Stimulated activated CD4-positive, alpha-beta T cell treated with anti-CD3 and anti-CD28 coated beads, Interleukin-1b, Interleukin-23, amount 100 ng/mL, for 48 hours (primary cell): Measurements from ENCODE around the gene MMP27.
"Not testable (repeated sequence)": the region's sequence is repeated elsewhere in the genome, so short reads cannot be mapped to it uniquely, and the experiment has no call there.

Experiments used
- DNase-seq: peaks from one replicate; pipeline ENCODE4 v3.0.0-alpha.2; 2020

MMP27 gene, protein sequence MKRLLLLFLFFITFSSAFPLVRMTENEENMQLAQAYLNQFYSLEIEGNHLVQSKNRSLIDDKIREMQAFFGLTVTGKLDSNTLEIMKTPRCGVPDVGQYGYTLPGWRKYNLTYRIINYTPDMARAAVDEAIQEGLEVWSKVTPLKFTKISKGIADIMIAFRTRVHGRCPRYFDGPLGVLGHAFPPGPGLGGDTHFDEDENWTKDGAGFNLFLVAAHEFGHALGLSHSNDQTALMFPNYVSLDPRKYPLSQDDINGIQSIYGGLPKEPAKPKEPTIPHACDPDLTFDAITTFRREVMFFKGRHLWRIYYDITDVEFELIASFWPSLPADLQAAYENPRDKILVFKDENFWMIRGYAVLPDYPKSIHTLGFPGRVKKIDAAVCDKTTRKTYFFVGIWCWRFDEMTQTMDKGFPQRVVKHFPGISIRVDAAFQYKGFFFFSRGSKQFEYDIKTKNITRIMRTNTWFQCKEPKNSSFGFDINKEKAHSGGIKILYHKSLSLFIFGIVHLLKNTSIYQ

DNA sequence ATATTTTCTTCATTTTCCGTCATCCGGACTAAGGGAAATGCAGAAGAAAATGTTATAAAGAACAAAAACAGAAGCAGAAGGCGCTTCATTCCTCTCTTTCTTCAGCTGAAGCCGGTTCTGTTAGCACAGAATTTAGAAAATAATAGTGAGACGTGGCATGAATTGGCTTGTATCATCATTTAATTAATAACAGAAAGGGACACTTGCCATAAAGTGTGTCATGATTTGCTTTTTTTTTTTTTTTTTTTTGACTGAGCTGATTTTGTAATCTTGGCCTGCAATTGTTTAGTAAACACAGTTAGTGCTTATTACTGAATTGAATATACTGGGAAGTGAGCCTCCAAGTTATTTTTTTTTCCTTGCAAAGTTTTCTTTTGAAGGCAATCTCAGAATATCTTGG lies at the start of gene MMP27:
Gene MMP27, minus strand, starts transcription at position 144 of the 400 bp plus-strand sequence. Its CDS starts 55 bp downstream, at position 89.
- no peak for DNase-seq

DNA sequence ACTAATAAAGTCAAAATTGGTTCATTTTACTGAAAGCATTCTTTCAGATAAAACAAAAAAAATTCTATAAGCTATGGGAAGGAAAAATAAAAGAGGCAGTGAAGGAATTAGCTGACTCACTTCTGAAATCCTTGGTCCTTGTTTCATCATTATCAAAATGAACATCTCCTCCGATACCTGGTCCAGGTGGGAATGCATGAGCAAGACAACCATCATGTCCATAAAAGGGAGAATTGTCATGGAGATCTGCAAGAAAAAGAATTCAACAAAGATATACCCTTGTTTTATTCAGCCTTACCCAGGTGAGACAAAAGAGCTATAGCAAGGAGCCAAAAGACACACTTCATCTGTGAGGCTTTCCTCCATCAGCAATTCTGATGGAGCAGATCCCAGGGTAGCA lies 47.7 kb upstream of the MMP27 start:
- DNase-seq = no peak

GRCh38 chr11:102751673-102752072 lies 46.1 kb upstream of the MMP27 start:
- DNase-seq = no peak

GRCh38 chr11:102749101-102749722 lies 43.6 kb upstream of the MMP27 start:
- no peak for DNase-seq

DNA sequence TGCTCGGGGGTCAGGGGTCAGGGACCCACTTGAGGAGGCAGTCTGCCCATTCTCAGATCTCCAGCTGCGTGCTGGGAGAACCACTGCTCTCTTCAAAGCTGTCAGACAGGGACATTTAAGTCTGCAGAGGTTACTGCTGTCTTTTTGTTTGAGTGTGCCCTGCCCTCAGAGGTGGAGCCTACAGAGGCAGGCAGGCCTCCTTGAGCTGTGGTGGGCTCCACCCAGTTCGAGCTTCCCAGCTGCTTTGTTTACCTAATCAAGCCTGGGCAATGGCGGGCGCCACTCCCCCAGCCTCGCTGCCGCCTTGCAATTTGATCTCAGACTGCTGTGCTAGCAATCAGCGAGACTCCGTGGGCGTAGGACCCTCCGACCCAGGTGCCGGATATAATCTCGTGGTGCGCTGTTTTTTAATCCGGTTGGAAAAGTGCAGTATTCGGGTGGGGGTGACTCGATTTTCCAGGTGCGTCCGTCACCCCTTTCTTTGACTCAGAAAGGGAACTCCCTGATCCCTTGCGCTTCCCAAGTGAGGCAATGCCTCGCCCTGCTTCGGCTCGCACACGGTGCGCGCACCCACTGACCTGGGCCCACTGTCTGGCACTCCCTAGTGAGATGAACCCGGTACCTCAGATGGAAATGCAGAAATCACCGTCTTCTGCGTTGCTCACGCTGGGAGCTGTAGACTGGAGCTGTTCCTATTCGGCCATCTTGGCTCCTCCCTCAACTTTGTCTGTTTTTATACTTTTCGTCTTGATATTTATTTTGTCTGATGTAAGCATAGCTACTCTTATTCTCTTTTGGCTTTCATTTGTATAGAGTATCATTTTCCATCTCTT lies 41.4 kb upstream of the MMP27 start:
- DNase-seq = not testable (repeated sequence)

GRCh38 chr11:102734650-102735049 lies 29.1 kb upstream of the MMP27 start:
- no peak for DNase-seq

DNA sequence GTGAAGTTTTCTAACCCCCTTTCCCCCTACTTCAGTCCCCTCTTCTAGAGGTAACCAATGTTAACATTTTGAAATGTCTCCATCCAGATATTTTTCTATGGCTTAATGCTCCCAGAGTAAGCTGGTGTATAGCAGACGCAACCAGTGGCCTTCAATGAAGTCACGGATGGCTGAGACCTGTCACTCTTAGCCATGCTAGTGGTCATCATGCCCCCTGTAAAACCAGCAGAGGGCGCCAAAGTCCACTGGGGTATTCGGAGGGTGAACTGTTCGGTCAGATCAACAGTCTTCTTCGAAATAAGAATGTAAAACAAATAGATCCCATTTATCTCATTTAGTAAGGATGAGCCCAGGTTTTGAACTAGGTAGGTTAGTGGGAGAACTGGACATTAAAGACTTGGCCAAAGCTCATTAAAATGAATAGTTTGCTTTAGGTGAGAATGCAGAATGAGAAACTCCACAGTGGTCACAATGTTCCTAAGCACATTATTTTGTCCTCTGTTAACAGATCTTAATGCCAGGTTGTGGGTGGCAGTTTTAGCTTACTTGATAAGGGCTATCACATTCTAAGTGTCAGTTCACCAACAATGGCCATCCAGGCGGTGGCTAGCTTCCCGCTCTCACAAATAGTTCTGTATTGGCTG lies 27.8 kb upstream of the MMP27 start:
- DNase-seq = peak; percentile 57

GRCh38 chr11:102730944-102731343 lies 25.4 kb upstream of the MMP27 start:
- DNase-seq = not testable (repeated sequence)

GRCh38 chr11:102729849-102730815 lies 24.6 kb upstream of the MMP27 start:
- no peak for DNase-seq

DNA sequence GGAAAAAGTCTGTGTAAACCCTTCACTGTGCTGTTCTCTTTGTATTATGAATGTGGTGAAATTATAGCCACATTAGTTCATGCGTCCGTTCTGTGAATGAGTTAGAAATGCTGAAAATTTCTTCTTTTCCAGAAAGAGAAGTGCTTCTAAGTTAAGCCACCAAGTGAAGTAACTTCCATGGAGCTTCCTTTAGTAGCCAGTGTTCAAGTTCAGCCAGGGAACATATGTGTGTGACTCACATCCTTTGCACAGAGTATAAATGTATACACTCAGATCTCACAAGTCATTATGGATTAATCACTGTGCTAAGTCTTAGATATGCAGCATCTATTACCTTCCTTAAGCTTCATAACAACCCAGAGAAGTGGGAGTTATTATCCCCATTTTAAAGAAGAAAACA lies 22.3 kb upstream of the MMP27 start:
- DNase-seq = no peak

DNA sequence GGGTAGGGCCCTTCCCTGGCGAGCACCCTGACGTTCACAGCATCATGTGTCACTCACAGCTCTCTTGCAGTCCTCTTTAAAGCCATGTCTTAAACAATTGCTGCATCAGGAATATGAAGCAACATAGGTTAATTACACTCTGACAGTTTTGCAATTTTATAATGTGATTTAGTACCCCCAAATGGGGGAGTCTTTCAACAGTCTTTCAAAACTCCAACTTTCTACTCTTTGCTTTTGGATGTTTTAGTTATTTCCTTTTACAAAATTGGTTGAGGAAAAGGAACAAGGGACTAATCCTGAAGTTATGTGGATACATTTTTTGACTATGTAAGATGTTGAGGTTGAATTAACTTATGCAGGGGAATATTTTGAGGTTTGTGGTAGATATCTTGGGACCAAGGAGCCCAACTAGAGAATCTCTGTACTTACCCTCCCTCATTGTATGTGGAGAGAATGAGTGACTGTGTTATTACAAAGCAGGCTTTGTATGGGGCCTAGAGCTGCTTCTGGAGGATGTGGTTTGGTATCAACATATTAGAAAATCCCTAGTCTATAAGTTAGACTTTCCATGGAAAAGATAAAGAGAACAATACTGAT lies 19.4 kb upstream of the MMP27 start, which contains the start of gene MMP8:
Gene MMP8, minus strand, starts transcription at position 51 of the 597 bp plus-strand sequence. CDS start 99 bp downstream, outside the sequence.
- no peak for DNase-seq

DNA sequence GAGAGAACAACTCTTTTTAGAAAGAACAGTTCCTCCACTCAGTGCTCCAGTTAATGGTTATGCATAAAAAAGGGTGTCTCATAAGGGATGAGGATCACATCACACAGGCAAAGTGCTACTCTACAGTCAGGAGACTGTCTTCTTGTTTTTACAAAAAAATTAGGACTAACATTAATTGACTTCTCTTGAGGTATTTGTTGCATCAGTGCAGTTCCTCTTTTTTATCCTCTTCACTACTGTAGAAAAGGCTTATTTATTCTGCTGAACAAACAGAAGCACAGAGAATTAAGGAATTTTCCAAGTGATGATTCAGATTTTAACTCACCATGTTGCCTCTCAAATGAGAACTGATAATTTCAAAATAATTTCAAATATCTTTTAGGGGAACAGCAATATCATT lies 17.3 kb upstream of the MMP27 start:
- no peak for DNase-seq

GRCh38 chr11:102719620-102720277 lies 14.2 kb upstream of the MMP27 start:
- no peak for DNase-seq

- no peak for DNase-seq
Observed at GRCh38 chr11:102717280-102717679, 11.7 kb upstream of the MMP27 start.

DNA sequence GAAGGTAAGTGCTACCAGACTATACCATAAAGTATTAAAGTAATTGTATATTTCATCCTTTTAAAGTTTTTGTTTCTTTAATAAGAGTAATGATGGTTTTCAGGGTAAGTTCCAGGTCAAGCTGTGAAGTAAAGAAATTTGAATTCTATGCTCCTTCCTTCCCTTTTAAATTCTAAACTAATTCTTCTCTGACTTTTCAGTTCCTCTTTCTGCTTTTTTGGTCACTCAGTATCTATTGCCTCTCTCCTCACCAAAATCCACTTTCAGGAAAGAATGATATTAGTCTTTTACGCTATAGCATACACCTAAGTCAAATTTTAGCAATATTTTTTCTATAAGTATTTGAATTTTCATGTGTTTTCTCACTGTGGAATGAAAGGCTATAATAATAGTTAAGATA lies 11.0 kb upstream of the MMP27 start:
- no peak for DNase-seq

DNA sequence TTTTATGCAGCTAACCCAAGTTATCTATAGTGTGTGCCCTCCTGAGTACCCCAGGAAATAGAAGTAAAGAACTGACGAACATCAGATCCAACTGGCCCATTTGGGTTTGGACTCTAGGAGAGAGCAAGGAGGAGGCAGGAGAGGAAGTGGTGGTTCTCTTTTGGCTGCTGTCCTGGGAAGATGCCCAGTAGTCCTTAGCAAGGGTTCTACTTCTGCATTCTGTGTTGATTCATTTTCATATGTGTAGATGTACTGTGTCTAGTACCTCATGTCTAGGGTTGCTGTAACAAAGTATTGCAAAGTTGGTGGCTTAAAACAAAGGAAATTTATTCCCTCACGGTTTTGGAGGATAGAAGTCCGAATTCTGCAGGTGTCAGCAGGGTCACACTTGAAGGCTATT lies 6.6 kb upstream of the MMP27 start:
- DNase-seq = no peak

DNA sequence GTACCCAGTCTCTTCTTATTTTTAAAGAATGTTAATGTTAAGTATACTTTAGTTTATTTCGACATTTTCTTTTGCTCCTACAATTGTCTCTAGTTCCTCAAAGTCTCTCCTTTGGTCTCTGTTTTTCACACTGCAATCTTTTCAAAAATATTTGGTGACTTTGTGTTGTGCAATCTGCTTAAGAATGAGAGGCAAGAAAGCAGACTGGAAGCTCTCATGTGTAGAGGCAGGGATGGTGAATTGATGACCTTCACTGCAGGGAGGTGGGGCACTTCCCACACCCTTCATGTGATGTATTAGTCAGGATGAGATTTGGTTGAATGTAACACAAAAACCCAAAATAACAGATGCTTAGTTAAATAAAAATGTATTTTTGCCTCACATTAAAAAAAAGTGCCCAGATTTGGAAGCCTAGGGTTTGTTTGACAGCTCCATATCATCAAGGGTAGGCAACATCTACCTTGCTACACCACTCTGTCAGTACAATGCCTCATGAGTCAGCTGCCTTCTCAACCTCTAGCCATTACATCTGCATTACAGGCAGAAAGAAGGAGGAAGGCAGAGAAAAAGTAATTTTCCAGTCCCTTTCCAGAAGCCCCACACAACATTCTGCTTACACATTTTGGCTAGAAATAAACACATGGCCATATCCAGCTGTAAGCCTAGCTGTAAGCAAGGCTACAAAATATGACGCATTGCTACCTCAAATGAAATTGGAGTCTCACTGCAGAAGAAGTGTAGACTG lies 3.8 kb upstream of the MMP27 start:
- no peak for DNase-seq

- no peak for DNase-seq
Observed at GRCh38 chr11:102708654-102709053, 3.1 kb upstream of the MMP27 start.

DNA sequence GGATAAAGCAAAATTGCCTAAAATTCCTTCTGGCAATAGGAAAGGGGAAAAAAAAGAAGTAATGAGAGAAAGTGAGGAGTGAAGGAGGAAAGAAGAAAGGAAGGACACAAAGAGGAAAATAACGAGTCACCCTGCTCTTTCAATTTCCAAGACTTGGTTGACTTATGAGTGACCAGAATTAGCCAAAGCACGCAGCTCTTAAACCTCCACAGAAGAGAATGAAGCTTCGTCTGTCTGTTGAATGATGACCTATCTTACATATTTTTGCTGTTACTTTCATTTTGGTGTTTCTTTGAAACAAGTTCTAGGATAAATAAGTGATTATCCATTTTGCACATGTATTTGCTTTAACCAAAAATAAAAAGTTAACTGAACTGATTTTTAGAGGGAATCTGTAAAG lies 728 bp downstream of the MMP27 start:
- no peak for DNase-seq
